Esophagus squamous epithelium (tissue), 5 donors: ENCODE results near the gene TBC1D32. TPM values are rescaled to one million over a fixed set of nuclear protein-coding genes. Genes with fewer than 3 reads are reported as not detected.
"Not testable (repeated sequence)": the region's sequence is repeated elsewhere in the genome, so short reads cannot be mapped to it uniquely, and the experiment has no call there.

Source experiments
- DNase-seq: peaks from one replicate; lab custom pipeline; 2025; lab: John Stamatoyannopoulos, UW
- H3K27ac ChIP-seq, 4 donors: fragments of 200-600 bp; sonication (generic); one replicate each; pipeline ENCODE4 v1.5.1; 2016 to 2019; ENCODE audit warnings: mild to moderate bottlenecking in 1 of 4
- H3K27me3 ChIP-seq, 4 donors: fragments of 200-600 bp; sonication (generic); 1 replicate in 3 of 4; 2 replicates in 1 of 4; pipeline versions ENCODE4 v1.5.1 to v1.6.0; 2017 to 2021; ENCODE audit warnings: antibody characterized with exemption in 1 of 4
- H3K36me3 ChIP-seq, 3 donors: fragments of 200-600 bp; sonication (generic); one replicate each; pipeline ENCODE4 v1.5.1; 2016 to 2019
- H3K4me1 ChIP-seq, 3 donors: fragments of 200-600 bp; sonication (generic); one replicate each; pipeline ENCODE4 v1.5.1; 2017 to 2019
- H3K4me3 ChIP-seq, 4 donors: fragments of 200-600 bp; sonication (generic); 1 replicate in 3 of 4; 2 replicates in 1 of 4; pipeline ENCODE4 v1.5.1; 2016 to 2019; ENCODE audit warnings: mild to moderate bottlenecking in 2 of 4, moderate library complexity in 1 of 4
- H3K9me3 ChIP-seq, 3 donors: fragments of 200-600 bp; sonication (generic); one replicate each; pipeline ENCODE4 v1.5.1; 2016 to 2019
- CTCF ChIP-seq, 6 experiments: fragments of 450-650 bp in 4 of 6; fragments of 200-600 bp in 2 of 6; sonication (generic) in 2 of 6; IDR thresholded peaks; one replicate each; pipeline ENCODE4 v1.5.1; 2016 to 2019; ENCODE audit warnings: antibody characterized with exemption in 6 of 6, mild to moderate bottlenecking in 4 of 6, moderate library complexity in 4 of 6
- POLR2A ChIP-seq, 4 donors: fragments of 450-650 bp; IDR thresholded peaks; one replicate each; pipeline ENCODE4 v1.6.1; 2017; ENCODE audit warnings: antibody characterized with exemption in 4 of 4, mild to moderate bottlenecking in 4 of 4, moderate library complexity in 3 of 4
- WGBS, 2 donors: methylation state at CpG; one replicate each; pipeline ENCODE4 v1.1.5; 2018; 5-methylcytosine and 5-hydroxymethylcytosine counted together
- intact Hi-C: fragments of 100-400 bp; cut with DNase I; formaldehyde crosslinking; loops from one replicate; pipeline ENCODE4 v1.15.0; 2022
- total RNA-seq, 4 donors: library from RNA; depleted of rRNA; stranded (reverse); fragments of >200 nt; gene quantifications; one replicate each; pipeline ENCODE4 v1.1.0, GENCODE V29; 2016
- donor health status: DM: yes; HTN: yes; CAD: no.

Gene TBC1D32
- total RNA-seq, 4 donors from 2014 or later: 2.2 to 6.5 (median 3.8) TPM

- no peak for DNase-seq
- no peaks in the 10 kb centered on the region for H3K9me3 ChIP-seq
- H3K27me3 ChIP-seq: no peaks in the 10 kb centered on the region
- no peaks in the 10 kb centered on the region for H3K4me1 ChIP-seq
- TF ChIP-seq CTCF (IDR thresholded peaks at IDR 0.05) (no peak), POLR2A (IDR thresholded peaks at IDR 0.05) (no peak)
- H3K4me3 ChIP-seq: no peak overlapping the region
- H3K27ac ChIP-seq: no peak overlapping the region
- H3K36me3 ChIP-seq: peaks cover 0 to 3% (median 0%) of the 10 kb centered on the region in 3 donors
- intact Hi-C loops: no loop called here
These were observed 31.4 kb downstream of the TBC1D32 start for GRCh38 chr6:121302882-121303281.

GRCh38 chr6:121301156-121301555 is 33.1 kb downstream of the TBC1D32 start:
- 89 to 94% methylated on average over 3 of the region's 3 CpGs for WGBS, 2 donors
- DNase-seq: not testable (repeated sequence)

GRCh38 chr6:121297694-121298093 is 36.6 kb downstream of the TBC1D32 start:
- no peak for TF ChIP-seq CTCF (IDR thresholded peaks at IDR 0.05)
- TF ChIP-seq POLR2A (IDR thresholded peaks at IDR 0.05): no peak
- Histone ChIP-seq H3K9me3 (no peaks in the 10 kb centered on the region), H3K4me1 (no peaks in the 10 kb centered on the region), H3K36me3 (peaks cover 0 to 12% (median 0%) of the 10 kb centered on the region in 3 donors), H3K27me3 (no peaks in the 10 kb centered on the region), H3K27ac (no peak overlapping the region), H3K4me3 (no peak overlapping the region)
- no peak for DNase-seq
- intact Hi-C loops: no loop called here
- 73 to 80% methylated on average over 1 of the region's 1 CpG for WGBS, 2 donors

More at GRCh38 chr6:121301156-121301555, 33.1 kb downstream of the TBC1D32 start:
- H3K4me3 ChIP-seq, H3K27ac ChIP-seq, H3K9me3 ChIP-seq, H3K36me3 ChIP-seq, H3K27me3 ChIP-seq, H3K4me1 ChIP-seq, intact Hi-C loops: not testable (repeated sequence)

- no peak overlapping the region for H3K27ac ChIP-seq
- no peaks in the 10 kb centered on the region for H3K9me3 ChIP-seq
- DNase-seq: no peak
- no peaks in the 10 kb centered on the region for H3K27me3 ChIP-seq
- no peaks in the 10 kb centered on the region for H3K4me1 ChIP-seq
- intact Hi-C loops: no loop called here
- H3K4me3 ChIP-seq: no peak overlapping the region
- TF ChIP-seq POLR2A (IDR thresholded peaks at IDR 0.05): no peak
- TF ChIP-seq CTCF (IDR thresholded peaks at IDR 0.05): no peak
- no peaks in the 10 kb centered on the region for H3K36me3 ChIP-seq
- WGBS, 2 donors: 89 to 92% methylated on average over 1 of the region's 1 CpG
These were observed 49.2 kb downstream of the TBC1D32 start for GRCh38 chr6:121285041-121285440.

- H3K9me3 ChIP-seq: no peaks in the 10 kb centered on the region
- H3K27me3 ChIP-seq: no peaks in the 10 kb centered on the region
- no peak for DNase-seq
- TF ChIP-seq CTCF (IDR thresholded peaks at IDR 0.05) (no peak), POLR2A (IDR thresholded peaks at IDR 0.05) (no peak)
- H3K27ac ChIP-seq: no peak overlapping the region
- 84 to 88% methylated on average over 3 of the region's 3 CpGs for WGBS, 2 donors
- intact Hi-C loops: no loop called here
- H3K4me3 ChIP-seq: no peak overlapping the region
- no peaks in the 10 kb centered on the region for H3K4me1 ChIP-seq
- peaks cover 0 to 10% (median 0%) of the 10 kb centered on the region in 3 donors for H3K36me3 ChIP-seq
These were observed 59.5 kb downstream of the TBC1D32 start for GRCh38 chr6:121274666-121275295.
